Body of pancreas (tissue), 4 donors: ENCODE measurements around the gene SPATA2.

Experiments used
- CTCF ChIP-seq, 7 experiments: fragments of 450-650 bp in 4 of 7; fragments of 200-600 bp in 3 of 7; sonication (generic) in 3 of 7; IDR thresholded peaks; one replicate each; pipeline ENCODE4 v1.5.1; 2016 to 2019; ENCODE audit warnings: antibody characterized with exemption in 7 of 7
- POLR2A ChIP-seq, 3 donors: fragments of 450-650 bp; IDR thresholded peaks; one replicate each; pipeline ENCODE4 v1.6.1; 2016; ENCODE audit warnings: antibody characterized with exemption in 3 of 3, mild to moderate bottlenecking in 2 of 3

GRCh38 chr20:49956689-49957088 is 41.4 kb upstream of the SPATA2 start:
- TF ChIP-seq CTCF (IDR thresholded peaks at IDR 0.05): no peak
- no peak for TF ChIP-seq POLR2A (IDR thresholded peaks at IDR 0.05)
